HepG2 (cell line): ENCODE results near the gene CCDC14. TPM values are rescaled to one million over a fixed set of nuclear protein-coding genes. Genes with fewer than 3 reads are reported as not detected.
A peak's percentile ranks its signal among the peaks of the same experiment; 100 is the strongest.

Experiments
- AHR ChIP-seq: IDR thresholded peaks from 2 replicates; pipeline ENCODE4 v1.6.1; 2018; ENCODE audit warnings: missing genetic modification reagents, missing compliant biosample characterization
- ARHGAP35 ChIP-seq: sonication (generic); formaldehyde crosslinking; IDR thresholded peaks from 2 replicates; pipeline ENCODE4 v1.9.0; 2022; ENCODE audit warnings: mild to moderate bottlenecking, inconsistent platforms, moderate library complexity, missing genetic modification reagents, borderline replicate concordance
- BCL6 ChIP-seq: IDR thresholded peaks from 2 replicates; pipeline ENCODE4 v1.6.1; 2016; ENCODE audit warnings: missing genetic modification reagents, missing compliant biosample characterization
- CBX2 ChIP-seq, 2 experiments: fragments of 200-600 bp in 1 of 2; sonication (generic); formaldehyde crosslinking in 1 of 2; IDR thresholded peaks; 2 replicates each; pipeline versions ENCODE4 v1.7.0 to v1.8.1; 2018 to 2022; ENCODE audit warnings: low read depth in 2 of 2, low read length in 1 of 2, mild to moderate bottlenecking in 1 of 2, missing genetic modification reagents in 1 of 2
- ELF4 ChIP-seq: sonication (generic); formaldehyde crosslinking; IDR thresholded peaks from 2 replicates; pipeline ENCODE4 v1.5.0; 2020; ENCODE audit warnings: missing genetic modification reagents, mild to moderate bottlenecking, moderate library complexity, borderline replicate concordance
- FOXA1 ChIP-seq, 2 experiments: fragments of 450-650 bp in 1 of 2; sonication (generic) in 1 of 2; formaldehyde crosslinking in 1 of 2; IDR thresholded peaks; 2 replicates each; pipeline versions ENCODE4 v1.4.0 to v1.6.1; 2016 to 2020; ENCODE audit warnings: missing genetic modification reagents in 1 of 2
- HES4 ChIP-seq: sonication (generic); formaldehyde crosslinking; IDR thresholded peaks from 2 replicates; pipeline ENCODE4 v1.9.0; 2021; ENCODE audit warnings: mild to moderate bottlenecking, missing genetic modification reagents, borderline replicate concordance
- POLR2AphosphoS5 ChIP-seq: IDR thresholded peaks from 2 replicates; pipeline ENCODE4 v1.6.1; 2012; ENCODE audit warnings: low read depth, low read length
- ZFAT ChIP-seq: sonication (generic); formaldehyde crosslinking; conservative IDR thresholded peaks from 2 replicates; pipeline ENCODE4 v1.8.1; 2023; ENCODE audit warnings: missing genetic modification reagents, inconsistent platforms
- ZFY ChIP-seq: sonication (generic); formaldehyde crosslinking; IDR thresholded peaks from 2 replicates; pipeline ENCODE4 v1.4.0; 2020; ENCODE audit warnings: missing genetic modification reagents
- ZNF20 ChIP-seq: sonication (generic); formaldehyde crosslinking; IDR thresholded peaks from 2 replicates; pipeline ENCODE4 v1.4.0; 2020; ENCODE audit warnings: mild to moderate bottlenecking, moderate library complexity, missing genetic modification reagents
- ZNF205 ChIP-seq: IDR thresholded peaks from 2 replicates; pipeline ENCODE4 v1.6.1; 2018; ENCODE audit warnings: missing biosample characterization, missing genetic modification reagents
- ZNF24 ChIP-seq: fragments of 450-650 bp; IDR thresholded peaks from 2 replicates; pipeline ENCODE4 v1.6.1; 2017; ENCODE audit warnings: antibody characterized with exemption, mild to moderate bottlenecking
- ZNF589 ChIP-seq: sonication (generic); formaldehyde crosslinking; conservative IDR thresholded peaks from 2 replicates; pipeline ENCODE4 v1.8.0; 2022; ENCODE audit warnings: mild to moderate bottlenecking, moderate library complexity, missing genetic modification reagents
- ZNF749 ChIP-seq: sonication (generic); formaldehyde crosslinking; IDR thresholded peaks from 2 replicates; pipeline ENCODE4 v1.8.0; 2022; ENCODE audit warnings: mild to moderate bottlenecking, missing genetic modification reagents, moderate library complexity, borderline replicate concordance
- polyA plus RNA-seq, 8 experiments: library from polyadenylated mRNA; depleted of rRNA in 3 of 8; stranded (reverse) in 7 of 8; unstranded in 1 of 8; fragments of >200 nt; fragmentation: Illumina TruSeq in 4 of 8; extraction: Trizol in 4 of 8; gene quantifications; 2 replicates each; pipeline versions ENCODE4 v1.2.1 to v1.2.3, GENCODE V29; 2011 to 2016; ENCODE audit warnings: low read depth in 4 of 8, missing spikeins in 1 of 8, mixed read lengths in 1 of 8; ENCODE audit not compliant: insufficient read depth in 1 of 8
- total RNA-seq, 5 experiments: library from RNA; depleted of rRNA; stranded (reverse); fragments of >200 nt; fragmentation: Illumina TruSeq; extraction: Trizol; gene quantifications; 2 replicates each; pipeline ENCODE4 v1.2.3, GENCODE V29; 2016; ENCODE audit warnings: low read depth in 1 of 5
- TF ChIP-seq, protein P1 (sequence below): sonication (generic); formaldehyde crosslinking; IDR thresholded peaks from 2 replicates; pipeline ENCODE4 v1.4.0; 2020; ENCODE audit warnings: mild to moderate bottlenecking, missing genetic modification reagents
- TF ChIP-seq, protein P2 (sequence below): sonication (generic); formaldehyde crosslinking; IDR thresholded peaks from 2 replicates; pipeline ENCODE4 v1.9.0; 2021; ENCODE audit warnings: missing genetic modification reagents, borderline replicate concordance
- TF ChIP-seq, protein P3 (sequence below): IDR thresholded peaks from 2 replicates; pipeline ENCODE4 v1.6.1; 2016; ENCODE audit warnings: missing biosample characterization, missing genetic modification reagents, low read depth
- TF ChIP-seq, protein P4 (sequence below): sonication (generic); formaldehyde crosslinking; IDR thresholded peaks from 2 replicates; pipeline ENCODE4 v1.4.0; 2020; ENCODE audit warnings: missing genetic modification reagents
- TF ChIP-seq, protein P5 (sequence below): sonication (generic); formaldehyde crosslinking; IDR thresholded peaks from 2 replicates; pipeline ENCODE4 v1.5.0; 2020; ENCODE audit warnings: missing genetic modification reagents, mild to moderate bottlenecking, borderline replicate concordance

The CCDC14 gene
- total and polyA plus RNA-seq, 2 of the 13 experiments (the other 11 are each of a cell fraction or from before 2014, with no cell fraction given), result 48.7 to 49.0 TPM

DNA sequence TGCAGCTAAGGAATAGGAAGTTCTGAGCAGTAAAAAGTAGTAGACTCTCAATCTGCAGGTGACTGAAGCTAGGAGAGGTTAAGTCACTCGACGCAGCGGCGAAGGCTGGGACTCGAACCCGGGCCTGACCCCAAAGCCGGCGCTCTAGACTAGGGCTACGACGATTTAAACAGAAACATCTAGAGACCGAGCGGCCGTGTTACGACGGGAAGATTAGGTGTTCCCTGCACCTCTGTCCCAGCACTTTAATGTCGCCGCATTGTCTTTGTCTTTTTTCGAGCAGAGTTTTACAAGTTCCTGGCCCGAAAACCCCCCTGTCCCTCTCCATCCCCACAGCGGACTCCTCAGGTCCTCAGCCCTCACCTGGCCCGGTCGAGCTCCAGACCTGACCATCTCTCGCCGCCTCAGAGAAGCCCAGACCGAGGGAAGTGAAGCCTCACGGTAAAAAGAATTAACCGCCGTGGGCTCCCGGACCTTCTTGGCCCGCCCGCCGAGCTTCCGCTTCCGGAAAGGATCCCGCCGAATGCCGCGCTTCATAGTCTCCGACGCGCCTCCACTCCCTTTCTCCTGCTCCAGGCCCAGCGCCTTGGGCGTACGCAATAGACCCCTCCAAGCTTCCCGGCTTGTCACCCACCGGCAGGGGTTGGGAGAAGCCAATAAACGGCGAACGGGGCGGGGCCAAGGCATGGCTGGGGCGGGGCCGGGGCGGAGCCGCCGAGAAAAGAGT, at the start of gene CCDC14 (continued):
- TF ChIP-seq CBX2 (IDR thresholded peaks at IDR 0.05; ENCODE audit: low read depth, low read length) (no peak), CBX2 (CRISPR knock-in tag; IDR thresholded peaks at IDR 0.05; ENCODE audit: low read depth) (no peak), ZNF749 (0 out of 2 replicates have a peak, but pooled peaks have one; percentile 28), FOXA1 (IDR thresholded peaks at IDR 0.05) (no peak), FOXA1 (CRISPR knock-in tag; IDR thresholded peaks at IDR 0.05) (no peak), ZNF24 (no peak), ELF4 (CRISPR knock-in tag) (no peak), ZNF205 (CRISPR knock-in tag) (no peak), AHR (CRISPR knock-in tag) (no peak), BCL6 (CRISPR knock-in tag) (no peak), HES4 (peak; percentile 71; the same call in 1 of the 2 replicates), ZFAT (CRISPR knock-in tag) (no peak), ZFY (CRISPR knock-in tag) (peak; percentile 77), ARHGAP35 (CRISPR knock-in tag) (no peak), ZNF20 (CRISPR knock-in tag) (no peak), POLR2AphosphoS5 (no peak; the same call in none of the 2 replicates), ZNF589 (CRISPR knock-in tag) (no peak; the same call in 1 of the 2 replicates)
- TF ChIP-seq, protein P1, sequence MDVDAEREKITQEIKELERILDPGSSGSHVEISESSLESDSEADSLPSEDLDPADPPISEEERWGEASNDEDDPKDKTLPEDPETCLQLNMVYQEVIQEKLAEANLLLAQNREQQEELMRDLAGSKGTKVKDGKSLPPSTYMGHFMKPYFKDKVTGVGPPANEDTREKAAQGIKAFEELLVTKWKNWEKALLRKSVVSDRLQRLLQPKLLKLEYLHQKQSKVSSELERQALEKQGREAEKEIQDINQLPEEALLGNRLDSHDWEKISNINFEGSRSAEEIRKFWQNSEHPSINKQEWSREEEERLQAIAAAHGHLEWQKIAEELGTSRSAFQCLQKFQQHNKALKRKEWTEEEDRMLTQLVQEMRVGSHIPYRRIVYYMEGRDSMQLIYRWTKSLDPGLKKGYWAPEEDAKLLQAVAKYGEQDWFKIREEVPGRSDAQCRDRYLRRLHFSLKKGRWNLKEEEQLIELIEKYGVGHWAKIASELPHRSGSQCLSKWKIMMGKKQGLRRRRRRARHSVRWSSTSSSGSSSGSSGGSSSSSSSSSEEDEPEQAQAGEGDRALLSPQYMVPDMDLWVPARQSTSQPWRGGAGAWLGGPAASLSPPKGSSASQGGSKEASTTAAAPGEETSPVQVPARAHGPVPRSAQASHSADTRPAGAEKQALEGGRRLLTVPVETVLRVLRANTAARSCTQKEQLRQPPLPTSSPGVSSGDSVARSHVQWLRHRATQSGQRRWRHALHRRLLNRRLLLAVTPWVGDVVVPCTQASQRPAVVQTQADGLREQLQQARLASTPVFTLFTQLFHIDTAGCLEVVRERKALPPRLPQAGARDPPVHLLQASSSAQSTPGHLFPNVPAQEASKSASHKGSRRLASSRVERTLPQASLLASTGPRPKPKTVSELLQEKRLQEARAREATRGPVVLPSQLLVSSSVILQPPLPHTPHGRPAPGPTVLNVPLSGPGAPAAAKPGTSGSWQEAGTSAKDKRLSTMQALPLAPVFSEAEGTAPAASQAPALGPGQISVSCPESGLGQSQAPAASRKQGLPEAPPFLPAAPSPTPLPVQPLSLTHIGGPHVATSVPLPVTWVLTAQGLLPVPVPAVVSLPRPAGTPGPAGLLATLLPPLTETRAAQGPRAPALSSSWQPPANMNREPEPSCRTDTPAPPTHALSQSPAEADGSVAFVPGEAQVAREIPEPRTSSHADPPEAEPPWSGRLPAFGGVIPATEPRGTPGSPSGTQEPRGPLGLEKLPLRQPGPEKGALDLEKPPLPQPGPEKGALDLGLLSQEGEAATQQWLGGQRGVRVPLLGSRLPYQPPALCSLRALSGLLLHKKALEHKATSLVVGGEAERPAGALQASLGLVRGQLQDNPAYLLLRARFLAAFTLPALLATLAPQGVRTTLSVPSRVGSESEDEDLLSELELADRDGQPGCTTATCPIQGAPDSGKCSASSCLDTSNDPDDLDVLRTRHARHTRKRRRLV (CRISPR knock-in tag), result no peak
- TF ChIP-seq, protein P2, sequence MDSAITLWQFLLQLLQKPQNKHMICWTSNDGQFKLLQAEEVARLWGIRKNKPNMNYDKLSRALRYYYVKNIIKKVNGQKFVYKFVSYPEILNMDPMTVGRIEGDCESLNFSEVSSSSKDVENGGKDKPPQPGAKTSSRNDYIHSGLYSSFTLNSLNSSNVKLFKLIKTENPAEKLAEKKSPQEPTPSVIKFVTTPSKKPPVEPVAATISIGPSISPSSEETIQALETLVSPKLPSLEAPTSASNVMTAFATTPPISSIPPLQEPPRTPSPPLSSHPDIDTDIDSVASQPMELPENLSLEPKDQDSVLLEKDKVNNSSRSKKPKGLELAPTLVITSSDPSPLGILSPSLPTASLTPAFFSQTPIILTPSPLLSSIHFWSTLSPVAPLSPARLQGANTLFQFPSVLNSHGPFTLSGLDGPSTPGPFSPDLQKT (CRISPR knock-in tag), result no peak; the same call in 1 of the 2 replicates
- TF ChIP-seq, protein P3, sequence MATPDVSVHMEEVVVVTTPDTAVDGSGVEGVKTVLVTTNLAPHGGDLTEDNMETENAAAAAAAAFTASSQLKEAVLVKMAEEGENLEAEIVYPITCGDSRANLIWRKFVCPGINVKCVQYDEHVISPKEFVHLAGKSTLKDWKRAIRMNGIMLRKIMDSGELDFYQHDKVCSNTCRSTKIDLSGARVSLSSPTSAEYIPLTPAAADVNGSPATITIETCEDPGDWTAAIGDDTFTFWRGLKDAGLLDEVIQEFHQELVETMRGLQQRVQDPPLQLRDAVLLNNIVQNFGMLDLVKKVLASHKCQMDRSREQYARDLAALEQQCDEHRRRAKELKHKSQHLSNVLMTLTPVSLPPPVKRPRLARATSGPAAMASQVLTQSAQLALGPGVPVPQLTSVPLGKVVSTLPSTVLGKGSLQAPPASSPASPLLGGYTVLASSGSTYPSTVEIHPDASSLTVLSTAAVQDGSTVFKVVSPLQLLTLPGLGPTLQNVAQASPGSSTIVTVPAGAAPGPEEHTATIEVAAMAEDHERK (CRISPR knock-in tag), result no peak
- TF ChIP-seq, protein P4, sequence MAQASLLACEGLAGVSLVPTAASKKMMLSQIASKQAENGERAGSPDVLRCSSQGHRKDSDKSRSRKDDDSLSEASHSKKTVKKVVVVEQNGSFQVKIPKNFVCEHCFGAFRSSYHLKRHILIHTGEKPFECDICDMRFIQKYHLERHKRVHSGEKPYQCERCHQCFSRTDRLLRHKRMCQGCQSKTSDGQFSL (CRISPR knock-in tag), result 0 out of 2 replicates have a peak, but pooled peaks have one; percentile 55
- TF ChIP-seq, protein P5, sequence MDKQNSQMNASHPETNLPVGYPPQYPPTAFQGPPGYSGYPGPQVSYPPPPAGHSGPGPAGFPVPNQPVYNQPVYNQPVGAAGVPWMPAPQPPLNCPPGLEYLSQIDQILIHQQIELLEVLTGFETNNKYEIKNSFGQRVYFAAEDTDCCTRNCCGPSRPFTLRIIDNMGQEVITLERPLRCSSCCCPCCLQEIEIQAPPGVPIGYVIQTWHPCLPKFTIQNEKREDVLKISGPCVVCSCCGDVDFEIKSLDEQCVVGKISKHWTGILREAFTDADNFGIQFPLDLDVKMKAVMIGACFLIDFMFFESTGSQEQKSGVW (CRISPR knock-in tag), result no peak
